DMS53 (cell line): Measurements from ENCODE around the gene ADRM1.

Experiments used
- DNase-seq: peaks from one replicate; lab custom pipeline; 2025; lab: John Stamatoyannopoulos, UW

Gene ADRM1

GRCh38 chr20:62339647-62340062 lies 36.9 kb downstream of the ADRM1 start:
- DNase-seq: no peak

GRCh38 chr20:62342910-62343309 lies 40.1 kb downstream of the ADRM1 start:
- DNase-seq: peak; percentile 29

- no peak for DNase-seq
Measured at GRCh38 chr20:62344092-62344491, 41.3 kb downstream of the ADRM1 start.

GRCh38 chr20:62344782-62345181 lies 42.0 kb downstream of the ADRM1 start:
- DNase-seq: no peak

- no peak for DNase-seq
Measured at GRCh38 chr20:62345681-62346370, 43.0 kb downstream of the ADRM1 start.

- no peak for DNase-seq
Measured at GRCh38 chr20:62346398-62347150, 43.8 kb downstream of the ADRM1 start.

GRCh38 chr20:62347151-62347404 lies 44.3 kb downstream of the ADRM1 start:
- DNase-seq: no peak

- no peak for DNase-seq
Measured at GRCh38 chr20:62347445-62347844, 44.6 kb downstream of the ADRM1 start.

- no peak for DNase-seq
Measured at GRCh38 chr20:62348604-62349003, 45.8 kb downstream of the ADRM1 start.

GRCh38 chr20:62349556-62350097 lies 46.8 kb downstream of the ADRM1 start:
- no peak for DNase-seq

GRCh38 chr20:62350098-62350628 lies 47.4 kb downstream of the ADRM1 start:
- peak; percentile 33 for DNase-seq

GRCh38 chr20:62350629-62351422 lies 48.0 kb downstream of the ADRM1 start:
- DNase-seq: no peak

- no peak for DNase-seq
Measured at GRCh38 chr20:62351469-62352401, 48.9 kb downstream of the ADRM1 start.

GRCh38 chr20:62352402-62353288 lies 49.8 kb downstream of the ADRM1 start:
- no peak for DNase-seq

GRCh38 chr20:62353289-62354030 lies 50.7 kb downstream of the ADRM1 start:
- DNase-seq: no peak

- DNase-seq: no peak
Measured at GRCh38 chr20:62354031-62354808, 51.4 kb downstream of the ADRM1 start.

- DNase-seq: no peak
Measured at GRCh38 chr20:62354811-62355341, 52.1 kb downstream of the ADRM1 start.

GRCh38 chr20:62355516-62355877 lies 52.7 kb downstream of the ADRM1 start:
- peak; percentile 85 for DNase-seq
